ENCODE results near the gene C11orf58. TPM values are rescaled to one million over a fixed set of nuclear protein-coding genes. Genes with fewer than 3 reads are reported as not detected.

Gene C11orf58
- total and polyA plus RNA-seq, 2 experiments from 2014 or later: 170 to 185 TPM

DNA sequence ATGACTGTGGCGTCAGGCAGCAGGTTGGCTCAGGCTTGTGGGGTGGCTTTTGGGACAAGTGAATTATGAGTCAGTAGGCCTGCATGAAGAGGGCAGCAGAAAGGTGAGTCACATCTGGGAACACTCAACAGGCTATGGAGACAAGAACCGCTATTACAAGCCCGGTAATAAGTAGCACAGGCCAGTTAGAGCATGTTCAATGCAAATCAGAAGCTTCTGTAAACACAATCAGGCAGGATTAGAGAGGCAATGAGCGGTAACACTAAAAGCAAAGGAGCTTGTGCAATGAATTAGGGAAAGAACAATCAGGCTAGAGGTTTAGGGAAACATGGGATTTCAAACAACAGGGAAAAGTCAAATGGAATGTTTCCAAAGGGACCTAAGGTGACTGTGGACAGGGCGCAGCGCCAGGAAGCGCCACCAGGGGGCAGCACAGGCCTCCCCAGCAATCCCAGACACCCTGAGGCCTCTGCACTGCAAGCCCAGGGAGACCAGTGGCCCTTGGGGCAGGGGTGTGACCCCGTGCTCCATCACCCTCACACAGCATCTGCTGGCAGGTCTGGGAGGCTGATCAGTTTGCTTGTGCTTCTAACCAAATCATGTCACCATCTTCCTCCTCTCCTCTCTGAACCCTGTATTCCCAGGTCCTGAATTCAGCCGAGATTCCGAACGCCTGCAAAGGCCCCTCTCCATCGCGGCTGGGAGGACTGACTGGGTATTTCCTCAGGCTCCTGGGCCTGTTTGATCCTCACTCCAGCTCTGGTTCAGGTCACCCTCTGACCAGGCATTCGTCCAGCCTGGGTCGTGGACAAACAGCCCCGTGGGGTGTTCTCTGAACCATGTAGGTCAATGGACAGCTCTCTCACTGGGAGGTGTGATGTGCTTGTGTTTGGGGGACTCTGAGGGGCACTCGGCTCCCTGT is 50.0 kb downstream of the C11orf58 start:
- TF ChIP-seq EZH2phosphoT487 (IDR thresholded peaks at IDR 0.05; ENCODE audit: low read depth, severe bottlenecking, unreplicated experiment): no peak
- TF ChIP-seq, protein P1, sequence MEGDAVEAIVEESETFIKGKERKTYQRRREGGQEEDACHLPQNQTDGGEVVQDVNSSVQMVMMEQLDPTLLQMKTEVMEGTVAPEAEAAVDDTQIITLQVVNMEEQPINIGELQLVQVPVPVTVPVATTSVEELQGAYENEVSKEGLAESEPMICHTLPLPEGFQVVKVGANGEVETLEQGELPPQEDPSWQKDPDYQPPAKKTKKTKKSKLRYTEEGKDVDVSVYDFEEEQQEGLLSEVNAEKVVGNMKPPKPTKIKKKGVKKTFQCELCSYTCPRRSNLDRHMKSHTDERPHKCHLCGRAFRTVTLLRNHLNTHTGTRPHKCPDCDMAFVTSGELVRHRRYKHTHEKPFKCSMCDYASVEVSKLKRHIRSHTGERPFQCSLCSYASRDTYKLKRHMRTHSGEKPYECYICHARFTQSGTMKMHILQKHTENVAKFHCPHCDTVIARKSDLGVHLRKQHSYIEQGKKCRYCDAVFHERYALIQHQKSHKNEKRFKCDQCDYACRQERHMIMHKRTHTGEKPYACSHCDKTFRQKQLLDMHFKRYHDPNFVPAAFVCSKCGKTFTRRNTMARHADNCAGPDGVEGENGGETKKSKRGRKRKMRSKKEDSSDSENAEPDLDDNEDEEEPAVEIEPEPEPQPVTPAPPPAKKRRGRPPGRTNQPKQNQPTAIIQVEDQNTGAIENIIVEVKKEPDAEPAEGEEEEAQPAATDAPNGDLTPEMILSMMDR (IDR thresholded peaks at IDR 0.05; ENCODE audit: poor library complexity): peak; percentile 84
- Histone ChIP-seq H4K20me1 (ENCODE audit: insufficient read depth, poor library complexity, severe bottlenecking) (no peaks in the 10 kb centered on the region), H3K9me3 (ENCODE audit: low read depth) (no peaks in the 10 kb centered on the region), H3K36me3 (replicated peaks; ENCODE audit: insufficient read depth, low read depth) (no peaks in the 10 kb centered on the region), H3K4me2 (no peak overlapping the region), H3K27me3 (no peaks in the 10 kb centered on the region), H3K79me2 (no peaks in the 10 kb centered on the region), H3K27ac (no peak overlapping the region), H3K9me2 (replicated peaks; ENCODE audit: insufficient read depth) (no peaks in the 10 kb centered on the region), H3K4me1 (ENCODE audit: insufficient read depth) (peaks cover 12% of the 10 kb centered on the region), H2AFZ (no peak overlapping the region), H3K4me3 (no peak overlapping the region)
- 72% methylated on average over 15 of the region's 17 CpGs for WGBS (ENCODE audit: low lambda C conversion rate, missing lambda C conversion rate)
- DNase-seq (ENCODE audit: low spot score): peak; percentile 82

GRCh38 chr11:16789063-16789420 is 50.6 kb downstream of the C11orf58 start:
- H3K9me2 ChIP-seq (replicated peaks; ENCODE audit: insufficient read depth): no peaks in the 10 kb centered on the region
- no peak for TF ChIP-seq EZH2phosphoT487 (IDR thresholded peaks at IDR 0.05; ENCODE audit: low read depth, severe bottlenecking, unreplicated experiment)
- TF ChIP-seq EZH2 (IDR thresholded peaks at IDR 0.05; ENCODE audit: borderline replicate concordance): no peak
- TF ChIP-seq, protein P1 (IDR thresholded peaks at IDR 0.05; ENCODE audit: poor library complexity): no peak
- H3K4me1 ChIP-seq (ENCODE audit: insufficient read depth): peaks cover 12% of the 10 kb centered on the region
- no peaks in the 10 kb centered on the region for H4K20me1 ChIP-seq (ENCODE audit: insufficient read depth, poor library complexity, severe bottlenecking)
- H3K4me3 ChIP-seq: no peak overlapping the region
- no peaks in the 10 kb centered on the region for H3K9me3 ChIP-seq (ENCODE audit: low read depth)
- no peak overlapping the region for H2AFZ ChIP-seq
- no peak overlapping the region for H3K27ac ChIP-seq
- no peaks in the 10 kb centered on the region for H3K79me2 ChIP-seq
- H3K36me3 ChIP-seq (replicated peaks; ENCODE audit: insufficient read depth, low read depth): no peaks in the 10 kb centered on the region
- H3K27me3 ChIP-seq: no peaks in the 10 kb centered on the region
- 93% methylated on average over 13 of the region's 13 CpGs for WGBS (ENCODE audit: low lambda C conversion rate, missing lambda C conversion rate)
- H3K4me2 ChIP-seq: no peak overlapping the region
- no peak for DNase-seq (ENCODE audit: low spot score)

GRCh38 chr11:16789560-16790485 is 51.4 kb downstream of the C11orf58 start:
- Histone ChIP-seq H3K4me3 (no peak overlapping the region), H3K36me3 (replicated peaks; ENCODE audit: insufficient read depth, low read depth) (no peaks in the 10 kb centered on the region), H3K4me2 (no peak overlapping the region), H3K27ac (no peak overlapping the region), H3K27me3 (no peaks in the 10 kb centered on the region), H2AFZ (no peak overlapping the region), H3K4me1 (ENCODE audit: insufficient read depth) (peaks cover 12% of the 10 kb centered on the region), H3K9me3 (ENCODE audit: low read depth) (no peaks in the 10 kb centered on the region), H3K9me2 (replicated peaks; ENCODE audit: insufficient read depth) (no peaks in the 10 kb centered on the region), H4K20me1 (ENCODE audit: insufficient read depth, poor library complexity, severe bottlenecking) (no peaks in the 10 kb centered on the region), H3K79me2 (no peaks in the 10 kb centered on the region)
- TF ChIP-seq EZH2 (IDR thresholded peaks at IDR 0.05; ENCODE audit: borderline replicate concordance) (no peak), EZH2phosphoT487 (IDR thresholded peaks at IDR 0.05; ENCODE audit: low read depth, severe bottlenecking, unreplicated experiment) (no peak)
- TF ChIP-seq, protein P1 (IDR thresholded peaks at IDR 0.05; ENCODE audit: poor library complexity): no peak
- DNase-seq (ENCODE audit: low spot score): no peak
- 96% methylated on average over 10 of the region's 10 CpGs for WGBS (ENCODE audit: low lambda C conversion rate, missing lambda C conversion rate)

All from hepatocyte (in vitro differentiated cells).